Activated T-cell treated with anti-CD3 and anti-CD28 coated beads, Interleukin-2, amount 50 U/mL, for 24 hours (primary cell): Measurements from ENCODE around the gene ADAMTS2.

ENCODE experiments used
- DNase-seq: peaks from one replicate; pipeline ENCODE4 v3.0.0-alpha.2; 2020
- H3K27ac Mint-ChIP-seq: 2 replicates; pipeline ENCODE4 v1.8.0; 2020; ENCODE audit warnings: mild to moderate bottlenecking, mixed read lengths
- H3K27me3 Mint-ChIP-seq: 2 replicates; pipeline ENCODE4 v1.8.0; 2020; ENCODE audit warnings: mixed read lengths
- H3K36me3 Mint-ChIP-seq: 2 replicates; pipeline ENCODE4 v1.8.0; 2020; ENCODE audit warnings: low read depth, mixed read lengths
- H3K4me1 Mint-ChIP-seq: 2 replicates; pipeline ENCODE4 v1.8.0; 2020; ENCODE audit warnings: low read depth, mixed read lengths
- H3K4me3 Mint-ChIP-seq: 2 replicates; pipeline ENCODE4 v1.8.0; 2020; ENCODE audit warnings: mild to moderate bottlenecking, moderate library complexity, mixed read lengths
- H3K9me3 Mint-ChIP-seq: 2 replicates; pipeline ENCODE4 v1.8.0; 2020; ENCODE audit warnings: mixed read lengths

Gene ADAMTS2

DNA sequence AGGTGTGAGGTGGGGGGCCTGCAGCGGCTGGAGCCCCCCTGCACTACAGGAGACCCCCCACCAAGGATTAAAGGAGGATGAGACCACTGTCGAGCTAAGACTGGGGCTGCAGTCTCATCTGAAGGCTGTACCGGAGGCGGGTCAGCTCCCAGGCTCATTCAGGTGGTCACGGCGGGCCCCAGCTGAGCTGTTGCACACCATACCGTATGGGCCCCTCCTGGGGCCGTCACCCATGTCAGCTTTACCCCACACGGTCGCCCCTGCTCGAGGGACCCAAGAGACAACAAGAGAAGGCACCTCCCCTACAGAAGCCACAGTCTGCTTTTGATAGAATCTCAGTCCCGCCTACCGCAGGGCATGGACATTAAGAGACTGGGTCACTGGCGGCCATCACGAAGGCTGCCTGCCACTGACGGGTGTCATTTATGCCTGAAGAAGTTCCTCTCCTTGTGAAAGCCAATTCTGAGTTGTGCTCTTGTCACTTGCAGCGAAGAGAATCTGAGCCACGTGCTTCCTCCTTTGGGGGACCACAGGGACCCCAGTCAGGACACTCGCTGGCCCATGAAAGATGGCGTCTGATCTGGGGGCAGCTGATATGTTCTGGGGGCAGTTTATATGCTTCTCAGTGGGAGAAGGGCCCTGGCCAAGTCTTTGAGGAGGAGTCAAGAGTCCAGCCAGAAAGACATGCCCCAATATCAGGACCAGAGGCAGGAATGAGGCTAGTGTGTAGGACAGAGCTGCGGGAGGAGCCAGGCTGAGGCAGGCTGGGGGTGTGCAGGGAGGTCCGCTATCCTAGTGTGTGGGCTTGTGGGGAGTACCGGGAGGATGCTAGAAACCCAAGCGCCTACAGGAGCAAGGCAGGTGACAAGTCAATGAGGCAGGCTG lies 182.7 kb downstream of the ADAMTS2 start:
- Mint-ChIP-seq H3K4me1 (peaks cover 2% of the 10 kb centered on the region), H3K36me3 (no peaks in the 10 kb centered on the region), H3K27ac (no peak overlapping the region), H3K9me3 (no peaks in the 10 kb centered on the region), H3K4me3 (no peak overlapping the region), H3K27me3 (peaks cover 4% of the 10 kb centered on the region)
- peak; percentile 15 for DNase-seq

- H3K27ac Mint-ChIP-seq, result no peak overlapping the region
- DNase-seq, result peak; percentile 17
- peaks cover 4% of the 10 kb centered on the region for H3K27me3 Mint-ChIP-seq
- no peaks in the 10 kb centered on the region for H3K36me3 Mint-ChIP-seq
- H3K9me3 Mint-ChIP-seq, result no peaks in the 10 kb centered on the region
- peaks cover under 1% of the 10 kb centered on the region for H3K4me1 Mint-ChIP-seq
- H3K4me3 Mint-ChIP-seq, result no peak overlapping the region
These were observed 183.4 kb downstream of the ADAMTS2 start for GRCh38 chr5:179161901-179162300.

DNA sequence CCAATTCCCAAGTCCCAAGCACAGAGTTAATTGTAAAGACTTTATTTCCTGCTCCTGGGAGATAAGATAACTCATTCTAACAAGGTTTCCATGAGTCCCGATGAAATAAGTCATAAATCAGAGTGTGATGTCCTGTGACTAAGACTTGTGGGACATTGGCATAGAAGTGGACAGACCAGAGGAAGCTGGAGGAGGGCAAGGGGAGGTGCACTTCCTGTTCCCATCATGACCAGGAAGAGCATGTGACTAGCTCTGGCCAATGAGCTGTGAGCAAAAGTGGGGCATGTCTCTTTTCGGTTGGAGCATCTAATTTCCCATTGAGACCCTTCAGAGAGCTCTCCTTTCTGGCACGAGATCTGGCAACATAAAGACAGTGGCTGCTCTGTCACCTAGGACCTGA lies 184.7 kb downstream of the ADAMTS2 start:
- Mint-ChIP-seq H3K9me3 (no peaks in the 10 kb centered on the region), H3K36me3 (no peaks in the 10 kb centered on the region), H3K27me3 (peaks cover 4% of the 10 kb centered on the region), H3K27ac (no peak overlapping the region), H3K4me3 (no peak overlapping the region), H3K4me1 (no peaks in the 10 kb centered on the region)
- DNase-seq, result no peak

GRCh38 chr5:179158556-179158955 lies 186.7 kb downstream of the ADAMTS2 start:
- no peaks in the 10 kb centered on the region for H3K9me3 Mint-ChIP-seq
- no peak overlapping the region for H3K27ac Mint-ChIP-seq
- peaks cover 4% of the 10 kb centered on the region for H3K27me3 Mint-ChIP-seq
- peaks cover 2% of the 10 kb centered on the region for H3K4me1 Mint-ChIP-seq
- no peaks in the 10 kb centered on the region for H3K36me3 Mint-ChIP-seq
- peak; percentile 11 for DNase-seq
- no peak overlapping the region for H3K4me3 Mint-ChIP-seq

GRCh38 chr5:179154991-179155955 lies 190.0 kb downstream of the ADAMTS2 start:
- no peaks in the 10 kb centered on the region for H3K36me3 Mint-ChIP-seq
- no peak overlapping the region for H3K27ac Mint-ChIP-seq
- no peaks in the 10 kb centered on the region for H3K9me3 Mint-ChIP-seq
- peaks cover 2% of the 10 kb centered on the region for H3K4me1 Mint-ChIP-seq
- H3K4me3 Mint-ChIP-seq, result no peak overlapping the region
- H3K27me3 Mint-ChIP-seq, result peaks cover 4% of the 10 kb centered on the region
- DNase-seq, result peak; percentile 11

GRCh38 chr5:179154346-179154990 lies 190.8 kb downstream of the ADAMTS2 start:
- H3K27ac Mint-ChIP-seq, result no peak overlapping the region
- no peaks in the 10 kb centered on the region for H3K9me3 Mint-ChIP-seq
- DNase-seq, result peak; percentile 30
- peaks cover 4% of the 10 kb centered on the region for H3K27me3 Mint-ChIP-seq
- no peaks in the 10 kb centered on the region for H3K36me3 Mint-ChIP-seq
- peaks cover 2% of the 10 kb centered on the region for H3K4me1 Mint-ChIP-seq
- H3K4me3 Mint-ChIP-seq, result no peak overlapping the region

- peaks cover 4% of the 10 kb centered on the region for H3K27me3 Mint-ChIP-seq
- H3K27ac Mint-ChIP-seq, result no peak overlapping the region
- no peaks in the 10 kb centered on the region for H3K36me3 Mint-ChIP-seq
- H3K4me1 Mint-ChIP-seq, result peaks cover 2% of the 10 kb centered on the region
- H3K4me3 Mint-ChIP-seq, result no peak overlapping the region
- no peak for DNase-seq
- H3K9me3 Mint-ChIP-seq, result no peaks in the 10 kb centered on the region
These were observed 191.3 kb downstream of the ADAMTS2 start for GRCh38 chr5:179153921-179154345.

GRCh38 chr5:179153341-179153901 lies 191.8 kb downstream of the ADAMTS2 start:
- no peak overlapping the region for H3K27ac Mint-ChIP-seq
- no peaks in the 10 kb centered on the region for H3K36me3 Mint-ChIP-seq
- H3K4me1 Mint-ChIP-seq, result peaks cover 2% of the 10 kb centered on the region
- DNase-seq, result peak; percentile 24
- no peak overlapping the region for H3K4me3 Mint-ChIP-seq
- no peaks in the 10 kb centered on the region for H3K9me3 Mint-ChIP-seq
- H3K27me3 Mint-ChIP-seq, result peaks cover 3% of the 10 kb centered on the region

DNA sequence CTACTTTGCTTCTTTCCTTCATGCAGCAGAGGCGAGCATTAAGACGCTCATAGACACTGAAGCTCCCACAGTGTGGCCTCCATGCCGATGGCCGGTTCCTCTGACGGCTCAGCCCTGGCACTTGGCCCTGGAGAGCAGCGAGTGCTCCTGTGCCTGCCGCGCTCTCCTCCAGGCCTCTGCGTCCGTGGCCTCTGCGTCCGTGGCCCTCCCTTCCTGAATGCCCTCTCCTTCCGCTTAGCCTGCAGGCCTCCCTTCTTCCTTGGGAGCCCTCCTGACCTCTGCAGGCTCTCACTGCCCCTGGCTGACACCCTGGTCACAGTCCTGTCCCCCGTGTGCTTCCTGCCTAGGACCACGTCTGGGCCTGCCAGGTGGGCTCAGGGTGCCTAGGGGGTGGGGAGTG lies 192.3 kb downstream of the ADAMTS2 start:
- peak; percentile 8 for DNase-seq
- Mint-ChIP-seq H3K9me3 (no peaks in the 10 kb centered on the region), H3K4me1 (peaks cover 3% of the 10 kb centered on the region), H3K27ac (no peak overlapping the region), H3K27me3 (no peaks in the 10 kb centered on the region), H3K4me3 (no peak overlapping the region), H3K36me3 (no peaks in the 10 kb centered on the region)

DNA sequence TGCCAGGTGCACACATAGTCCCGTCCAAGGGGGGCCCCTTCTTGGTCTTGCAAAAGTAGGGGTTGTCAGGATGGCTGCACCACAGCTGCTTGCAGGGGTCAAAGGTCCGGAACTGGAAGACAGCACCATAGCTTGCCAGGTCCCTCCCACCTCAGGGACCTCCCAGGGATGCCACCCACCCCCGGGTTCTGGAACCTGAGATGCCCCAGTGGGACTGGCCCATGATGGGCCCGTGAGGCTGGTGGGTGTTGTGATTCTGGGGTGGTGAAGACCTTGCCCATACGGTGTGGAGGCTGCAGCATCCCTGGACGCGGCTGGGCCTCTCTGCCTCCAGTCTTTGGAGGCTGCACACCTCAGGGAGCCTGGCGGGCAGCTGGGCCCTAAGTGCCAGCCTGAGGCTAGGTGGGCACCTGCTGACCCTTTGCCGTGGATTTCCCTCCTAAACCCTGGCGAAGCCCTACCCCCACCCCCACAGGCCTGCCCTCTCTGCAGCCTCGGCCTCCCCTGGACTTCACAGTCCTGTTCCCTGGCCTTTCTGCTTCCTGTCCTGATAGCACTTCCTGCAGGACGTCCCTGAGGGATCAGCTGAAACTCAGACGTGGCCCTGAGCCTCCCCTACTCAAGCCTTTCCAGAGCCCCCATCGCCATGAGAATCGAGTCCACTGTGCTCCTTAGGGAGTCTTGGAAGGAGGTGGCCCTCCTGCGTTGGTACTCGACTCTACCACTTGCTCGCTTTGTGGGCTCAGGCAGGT lies 192.9 kb downstream of the ADAMTS2 start:
- H3K9me3 Mint-ChIP-seq, result no peaks in the 10 kb centered on the region
- no peaks in the 10 kb centered on the region for H3K36me3 Mint-ChIP-seq
- no peaks in the 10 kb centered on the region for H3K27me3 Mint-ChIP-seq
- H3K4me1 Mint-ChIP-seq, result peaks cover 7% of the 10 kb centered on the region
- DNase-seq, result no peak
- no peak overlapping the region for H3K27ac Mint-ChIP-seq
- H3K4me3 Mint-ChIP-seq, result no peak overlapping the region

GRCh38 chr5:179151286-179152118 lies 193.8 kb downstream of the ADAMTS2 start:
- H3K36me3 Mint-ChIP-seq, result no peaks in the 10 kb centered on the region

GRCh38 chr5:179150011-179150410 lies 195.2 kb downstream of the ADAMTS2 start:
- Mint-ChIP-seq H3K27me3 (no peaks in the 10 kb centered on the region), H3K9me3 (no peaks in the 10 kb centered on the region), H3K4me3 (no peak overlapping the region), H3K36me3 (no peaks in the 10 kb centered on the region), H3K4me1 (peaks cover 22% of the 10 kb centered on the region), H3K27ac (no peak overlapping the region)
- DNase-seq, result no peak

More at GRCh38 chr5:179151286-179152118, 193.8 kb downstream of the ADAMTS2 start:
- H3K4me3 Mint-ChIP-seq, result no peak overlapping the region
- no peak overlapping the region for H3K27ac Mint-ChIP-seq
- H3K9me3 Mint-ChIP-seq, result no peaks in the 10 kb centered on the region
- peaks cover 10% of the 10 kb centered on the region for H3K4me1 Mint-ChIP-seq
- no peaks in the 10 kb centered on the region for H3K27me3 Mint-ChIP-seq
- DNase-seq, result no peak

DNA sequence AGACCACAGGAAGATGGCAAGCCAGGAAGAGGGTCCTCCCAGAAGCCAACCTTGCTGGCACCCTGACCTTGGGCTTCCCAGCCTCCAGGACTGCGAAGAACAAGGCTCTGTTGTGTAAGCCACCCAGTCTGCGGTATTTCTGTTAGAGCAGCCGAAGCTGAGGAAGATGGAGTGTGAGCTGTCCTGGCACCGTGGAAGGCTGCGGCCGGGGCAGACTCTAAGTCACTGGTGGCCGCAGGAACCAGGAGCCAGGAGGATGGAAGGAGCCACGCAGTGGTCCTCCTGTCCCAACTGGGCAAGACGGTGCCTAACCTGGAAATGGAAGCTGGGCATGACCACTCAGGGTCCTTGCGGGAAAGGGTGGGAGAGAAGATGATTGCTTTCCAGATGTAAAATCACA lies 196.0 kb downstream of the ADAMTS2 start:
- Mint-ChIP-seq H3K4me3 (no peak overlapping the region), H3K36me3 (no peaks in the 10 kb centered on the region), H3K27ac (no peak overlapping the region), H3K9me3 (peaks cover 4% of the 10 kb centered on the region), H3K27me3 (no peaks in the 10 kb centered on the region), H3K4me1 (peaks cover 27% of the 10 kb centered on the region)
- DNase-seq, result no peak
